Activated B cell treated with CpG ODN at 0.5 μM for 24 hours (primary cell): ENCODE results near the gene PRLH. TPM values are rescaled to one million over a fixed set of nuclear protein-coding genes. Genes with fewer than 3 reads are reported as not detected.

ENCODE experiments used
- ATAC-seq: fragments of 200-7000 bp; cut with Tn5 transposase; one replicate; pipeline ENCODE4 v1.10.0; 2021; ENCODE audit warnings: low read depth, mild to moderate bottlenecking, moderate library complexity
- CTCF ChIA-PET: fragments of 350-600 bp; sonication (Branson Sonifier 250); formaldehyde crosslinking; loops from one replicate; lab custom pipeline; 2021; ENCODE audit warnings: antibody characterized with exemption; lab: Charles Lee
- POLR2A ChIA-PET: fragments of 350-600 bp; sonication (Branson Sonifier 250); formaldehyde crosslinking; loops from one replicate; lab custom pipeline; 2021; ENCODE audit warnings: antibody characterized with exemption; lab: Charles Lee
- DNase-seq: peaks from one replicate; pipeline ENCODE4 v3.0.0; 2022
- H3K27ac Mint-ChIP-seq: one replicate; pipeline ENCODE4 v1.8.0; 2020; ENCODE audit warnings: mixed read lengths
- H3K27me3 Mint-ChIP-seq: one replicate; pipeline ENCODE4 v1.8.0; 2021; ENCODE audit warnings: mixed read lengths
- H3K36me3 Mint-ChIP-seq: one replicate; pipeline ENCODE4 v1.8.0; 2021; ENCODE audit warnings: low read depth, mixed read lengths
- H3K4me1 Mint-ChIP-seq: one replicate; pipeline ENCODE4 v1.8.0; 2021; ENCODE audit warnings: mixed read lengths
- H3K4me3 Mint-ChIP-seq: one replicate; pipeline ENCODE4 v1.8.0; 2020; ENCODE audit warnings: mild to moderate bottlenecking, mixed read lengths
- H3K9me3 Mint-ChIP-seq: one replicate; pipeline ENCODE4 v1.8.0; 2020; ENCODE audit warnings: mixed read lengths
- intact Hi-C: fragments of 100-400 bp; cut with micrococcal nuclease; formaldehyde crosslinking; loops from one replicate; pipeline ENCODE4 v1.15.1; 2024
- total RNA-seq: library from RNA; stranded (reverse); gene quantifications from 2 replicates; pipeline ENCODE4 v1.2.3, GENCODE V29; 2022
- TF ChIP-seq, protein P1 (sequence below): fragments of 200-600 bp; IDR thresholded peaks from one replicate; pipeline ENCODE4 v1.8.0; 2022; ENCODE audit warnings: antibody characterized with exemption, mild to moderate bottlenecking

Gene PRLH
- total RNA-seq, 1 donor from 2014 or later: not detected

DNA sequence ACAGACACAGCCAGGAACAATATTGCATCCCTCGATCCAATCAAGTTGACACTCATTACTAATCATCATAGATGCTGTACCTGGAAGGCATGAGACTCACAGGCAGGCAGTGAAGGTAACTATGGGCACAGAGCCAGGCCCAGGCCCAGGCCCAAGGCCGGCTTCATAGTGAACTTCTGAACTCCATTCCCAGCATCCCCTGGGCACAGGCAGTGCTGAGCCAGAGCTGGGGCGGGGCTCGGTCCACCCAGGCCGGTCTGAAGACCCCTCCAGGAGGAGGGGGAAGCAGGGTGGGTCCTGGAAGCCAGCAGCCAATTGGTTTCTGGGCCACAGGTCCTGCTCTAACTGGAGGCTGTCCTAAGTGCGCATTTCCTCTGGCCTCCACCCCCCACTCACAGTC is 41.7 kb upstream of the PRLH start:
- no peaks in the 10 kb centered on the region for H3K36me3 Mint-ChIP-seq
- DNase-seq (no peak), ATAC-seq (no peak)
- CTCF ChIA-PET: no interaction called here
- intact Hi-C loops: no loop called here
- TF ChIP-seq, protein P1, sequence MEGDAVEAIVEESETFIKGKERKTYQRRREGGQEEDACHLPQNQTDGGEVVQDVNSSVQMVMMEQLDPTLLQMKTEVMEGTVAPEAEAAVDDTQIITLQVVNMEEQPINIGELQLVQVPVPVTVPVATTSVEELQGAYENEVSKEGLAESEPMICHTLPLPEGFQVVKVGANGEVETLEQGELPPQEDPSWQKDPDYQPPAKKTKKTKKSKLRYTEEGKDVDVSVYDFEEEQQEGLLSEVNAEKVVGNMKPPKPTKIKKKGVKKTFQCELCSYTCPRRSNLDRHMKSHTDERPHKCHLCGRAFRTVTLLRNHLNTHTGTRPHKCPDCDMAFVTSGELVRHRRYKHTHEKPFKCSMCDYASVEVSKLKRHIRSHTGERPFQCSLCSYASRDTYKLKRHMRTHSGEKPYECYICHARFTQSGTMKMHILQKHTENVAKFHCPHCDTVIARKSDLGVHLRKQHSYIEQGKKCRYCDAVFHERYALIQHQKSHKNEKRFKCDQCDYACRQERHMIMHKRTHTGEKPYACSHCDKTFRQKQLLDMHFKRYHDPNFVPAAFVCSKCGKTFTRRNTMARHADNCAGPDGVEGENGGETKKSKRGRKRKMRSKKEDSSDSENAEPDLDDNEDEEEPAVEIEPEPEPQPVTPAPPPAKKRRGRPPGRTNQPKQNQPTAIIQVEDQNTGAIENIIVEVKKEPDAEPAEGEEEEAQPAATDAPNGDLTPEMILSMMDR: no peak
- no peaks in the 10 kb centered on the region for H3K9me3 Mint-ChIP-seq
- no peak overlapping the region for H3K27ac Mint-ChIP-seq
- POLR2A ChIA-PET: no interaction called here
- peaks cover 6% of the 10 kb centered on the region for H3K4me1 Mint-ChIP-seq
- no peak overlapping the region for H3K4me3 Mint-ChIP-seq
- H3K27me3 Mint-ChIP-seq: no peaks in the 10 kb centered on the region

DNA sequence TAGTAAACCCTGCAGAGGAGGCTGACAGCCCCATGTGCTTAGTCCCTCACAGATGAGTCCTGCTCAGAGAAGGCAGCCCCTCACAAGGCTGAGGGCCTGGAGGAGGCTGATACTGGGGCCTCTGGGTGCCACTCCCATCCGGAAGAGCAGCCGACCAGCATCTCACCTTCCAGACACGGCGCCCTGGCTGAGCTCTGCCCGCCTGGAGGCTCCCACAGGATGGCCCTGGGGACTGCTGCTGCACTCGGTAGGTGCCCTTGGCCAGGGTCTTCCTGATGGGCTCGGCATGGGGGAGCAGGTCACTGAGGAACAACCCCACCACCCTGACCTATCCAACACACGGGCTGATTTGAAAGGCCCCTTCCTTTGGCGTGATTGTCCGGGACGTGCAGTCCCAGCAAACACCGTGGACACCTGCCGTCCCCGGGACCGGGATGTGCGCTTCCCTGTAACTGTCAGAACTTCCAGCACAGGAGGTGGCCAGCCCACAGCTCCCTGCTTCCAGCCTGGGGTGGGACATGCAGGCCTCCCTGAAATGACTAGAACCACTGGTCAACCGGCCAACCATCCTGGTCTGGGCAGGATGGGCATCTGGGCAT is 40.7 kb upstream of the PRLH start:
- POLR2A ChIA-PET: no interaction called here
- CTCF ChIA-PET: no interaction called here
- ATAC-seq: no peak
- intact Hi-C loops: no loop called here
- Mint-ChIP-seq H3K36me3 (no peaks in the 10 kb centered on the region), H3K4me1 (peaks cover 6% of the 10 kb centered on the region), H3K9me3 (no peaks in the 10 kb centered on the region), H3K4me3 (no peak overlapping the region), H3K27me3 (no peaks in the 10 kb centered on the region), H3K27ac (no peak overlapping the region)
- no peak for DNase-seq
- TF ChIP-seq, protein P1: no peak

DNA sequence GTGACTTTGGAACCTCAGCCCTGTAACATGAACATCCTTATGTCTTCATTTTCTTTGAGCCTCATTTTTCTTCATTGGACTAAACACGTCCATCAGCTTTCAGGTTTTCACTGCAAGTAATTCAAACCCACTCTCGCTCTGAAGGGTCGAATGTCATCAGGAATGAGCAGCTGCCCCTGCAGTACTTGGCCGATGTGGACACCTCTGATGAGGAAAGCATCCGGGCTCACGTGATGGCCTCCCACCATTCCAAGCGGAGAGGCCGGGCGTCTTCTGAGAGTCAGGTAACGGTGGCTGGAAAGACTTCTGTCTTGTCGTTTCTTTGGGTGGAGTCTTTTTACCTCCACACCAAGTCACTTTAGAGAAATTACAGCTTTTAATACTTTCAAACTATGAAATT is 39.1 kb upstream of the PRLH start:
- ATAC-seq (no peak), DNase-seq (no peak)
- Mint-ChIP-seq H3K27ac (no peak overlapping the region), H3K27me3 (no peaks in the 10 kb centered on the region), H3K36me3 (no peaks in the 10 kb centered on the region), H3K4me3 (no peak overlapping the region), H3K9me3 (no peaks in the 10 kb centered on the region), H3K4me1 (peaks cover 6% of the 10 kb centered on the region)
- ChIA-PET CTCF (no interaction called here), POLR2A (no interaction called here)
- intact Hi-C loops: no loop called here
- TF ChIP-seq, protein P1: no peak

DNA sequence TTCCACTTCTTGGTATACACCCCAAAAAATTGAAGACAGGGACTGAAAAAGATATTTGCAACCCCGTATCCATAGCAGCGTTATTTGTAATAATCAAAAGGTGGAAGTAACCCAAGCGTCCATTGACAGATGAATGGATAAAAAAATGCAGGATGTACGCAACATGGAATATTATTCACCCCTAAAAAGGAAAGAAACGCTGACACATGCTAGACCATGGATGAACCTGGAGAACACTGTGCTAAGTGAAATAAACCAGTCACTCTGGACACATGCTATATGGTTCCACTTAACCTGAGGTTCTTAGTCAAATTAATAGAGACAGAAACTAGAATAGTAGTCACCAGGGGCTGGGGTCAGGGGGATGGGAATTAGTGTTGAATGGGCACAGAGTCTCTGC is 38.6 kb upstream of the PRLH start:
- DNase-seq (no peak), ATAC-seq (no peak)
- Mint-ChIP-seq H3K27me3 (no peaks in the 10 kb centered on the region), H3K9me3 (no peaks in the 10 kb centered on the region), H3K36me3 (no peaks in the 10 kb centered on the region), H3K4me1 (peaks cover 6% of the 10 kb centered on the region), H3K27ac (no peak overlapping the region), H3K4me3 (no peak overlapping the region)
- intact Hi-C loops: no loop called here
- TF ChIP-seq, protein P1: no peak
- POLR2A ChIA-PET: no interaction called here
- CTCF ChIA-PET: no interaction called here

DNA sequence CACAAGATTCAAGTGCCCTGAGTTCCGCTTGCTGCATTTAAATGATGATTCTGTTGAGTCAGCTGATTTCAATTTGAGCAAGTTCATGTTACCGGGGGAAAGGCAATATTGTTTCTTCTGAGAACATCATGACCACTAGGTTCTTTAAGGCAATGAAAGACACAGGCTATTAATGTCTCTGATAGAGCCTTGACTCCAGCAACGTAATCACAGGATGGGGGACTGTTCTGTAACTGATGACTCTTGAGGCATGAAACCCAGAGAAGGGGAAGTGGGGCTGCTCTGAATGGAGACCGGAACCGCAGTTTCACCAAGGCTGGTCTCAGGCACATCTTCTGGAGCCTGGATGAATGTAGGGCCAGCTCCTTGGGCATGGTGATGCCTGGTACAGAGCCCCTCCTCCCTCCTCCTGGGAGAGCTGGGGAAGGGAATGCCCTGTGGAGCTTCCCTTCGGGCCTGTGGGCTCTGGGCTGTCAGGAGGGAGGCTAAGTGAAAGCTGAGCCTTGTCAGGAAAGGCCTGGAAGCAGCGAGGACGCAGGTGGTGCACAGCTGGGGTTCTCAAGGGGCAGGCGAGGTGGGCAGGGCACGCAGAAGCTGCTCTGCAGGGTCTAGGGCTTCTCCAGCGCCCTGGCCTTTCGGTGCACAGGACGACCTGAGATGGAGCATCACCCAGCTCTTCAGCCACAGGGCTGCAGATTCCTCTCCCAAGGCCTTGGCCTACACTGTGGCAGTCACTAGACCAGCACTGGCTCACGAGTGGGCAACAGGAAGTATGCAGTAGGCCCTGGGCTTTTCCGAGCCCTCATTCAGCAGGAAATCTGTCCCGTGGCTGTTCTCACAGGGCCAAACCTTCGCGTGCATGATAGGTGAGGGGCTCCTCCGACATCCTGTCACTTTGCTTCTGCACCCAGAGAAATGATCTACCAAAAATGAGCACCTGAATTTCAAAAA is 36.6 kb upstream of the PRLH start:
- Mint-ChIP-seq H3K27ac (no peak overlapping the region), H3K9me3 (no peaks in the 10 kb centered on the region), H3K36me3 (no peaks in the 10 kb centered on the region), H3K27me3 (no peaks in the 10 kb centered on the region), H3K4me1 (peaks cover 6% of the 10 kb centered on the region), H3K4me3 (no peak overlapping the region)
- ATAC-seq (peak; percentile 71), DNase-seq (no peak)
- ChIA-PET CTCF (no interaction called here), POLR2A (no interaction called here)
- intact Hi-C loops: no loop called here
- TF ChIP-seq, protein P1: no peak
